COLO668 (cell line): Measurements from ENCODE around the gene ST3GAL2.
"Not testable (repeated sequence)": the region's sequence is repeated elsewhere in the genome, so short reads cannot be mapped to it uniquely, and the experiment has no call there.

Source experiments
- DNase-seq: peaks from one replicate; lab custom pipeline; 2025; ENCODE audit not compliant: unreplicated experiment; lab: John Stamatoyannopoulos, UW

ST3GAL2 gene

GRCh38 chr16:70468776-70469525 is 30.1 kb upstream of the ST3GAL2 start:
- DNase-seq: no peak

- DNase-seq: no peak
Observed at GRCh38 chr16:70467608-70468007, 28.7 kb upstream of the ST3GAL2 start.

- no peak for DNase-seq
Observed at GRCh38 chr16:70467113-70467512, 28.2 kb upstream of the ST3GAL2 start.

GRCh38 chr16:70466805-70467076 is 27.8 kb upstream of the ST3GAL2 start:
- DNase-seq: no peak

GRCh38 chr16:70465999-70466804 is 27.3 kb upstream of the ST3GAL2 start:
- no peak for DNase-seq

GRCh38 chr16:70463235-70463634 is 24.3 kb upstream of the ST3GAL2 start:
- DNase-seq: no peak

- DNase-seq: no peak
Observed at GRCh38 chr16:70460737-70461261, 21.9 kb upstream of the ST3GAL2 start.

DNA sequence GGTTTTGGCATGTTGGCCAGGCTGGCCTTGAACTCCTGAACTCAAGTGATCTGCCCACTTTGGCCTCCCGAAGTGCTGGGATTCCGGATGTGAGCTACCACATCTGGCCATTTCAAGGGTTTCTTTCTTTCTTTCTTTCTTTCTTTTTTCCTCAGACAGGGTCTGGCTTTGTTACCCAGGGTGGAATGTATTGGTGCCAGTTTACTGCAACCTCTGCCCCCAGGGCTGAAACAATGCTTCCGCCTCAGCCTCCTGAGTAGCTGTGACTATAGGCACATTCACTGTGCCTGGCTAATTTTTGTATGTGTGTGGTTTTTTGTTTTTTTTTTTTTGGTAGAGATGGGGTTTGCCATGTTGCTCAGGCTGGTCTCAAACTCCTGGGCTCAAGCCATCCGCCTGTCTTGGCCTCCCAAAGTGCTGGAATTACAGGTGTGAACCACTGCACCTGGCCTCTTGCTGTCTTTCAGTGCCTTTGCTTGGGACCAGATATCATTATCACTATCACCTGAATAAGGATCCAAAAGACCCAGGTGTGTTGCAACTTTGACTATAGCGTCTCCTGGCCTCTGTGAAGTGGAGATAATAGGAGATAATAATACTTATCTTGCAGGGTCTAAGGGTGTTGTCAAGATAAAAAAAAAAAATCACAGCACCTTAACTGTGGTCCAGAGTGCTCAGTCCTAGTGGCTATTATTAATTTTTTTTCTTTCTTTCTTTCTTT is 18.7 kb upstream of the ST3GAL2 start:
- no peak for DNase-seq

DNA sequence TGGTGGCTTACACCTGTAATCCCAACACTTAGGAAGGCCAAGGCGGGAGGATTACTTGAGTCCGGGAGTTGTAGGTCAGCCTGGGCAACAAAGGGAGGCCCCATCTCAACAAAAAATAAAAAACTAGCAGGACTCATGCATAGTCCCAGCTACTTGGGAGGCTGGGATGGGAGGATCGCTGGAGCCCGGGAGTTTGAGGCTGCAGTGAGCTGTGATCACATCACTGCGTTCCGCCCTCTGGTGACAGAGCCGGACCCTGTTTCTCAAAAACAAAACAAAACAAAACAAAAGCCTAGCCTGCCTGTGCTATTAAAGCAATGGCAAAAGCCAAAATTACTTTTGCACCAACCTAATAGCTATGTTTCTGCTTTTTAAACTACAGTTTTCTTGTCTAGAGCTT is 17.0 kb upstream of the ST3GAL2 start:
- no peak for DNase-seq

- peak; percentile 76 for DNase-seq
Observed at GRCh38 chr16:70454222-70455034, 15.5 kb upstream of the ST3GAL2 start, which contains the start of gene FCSK. TSS of gene FCSK (plus strand) at chr16:70454595. CDS start at chr16:70463191, 8,596 bp downstream.

DNA sequence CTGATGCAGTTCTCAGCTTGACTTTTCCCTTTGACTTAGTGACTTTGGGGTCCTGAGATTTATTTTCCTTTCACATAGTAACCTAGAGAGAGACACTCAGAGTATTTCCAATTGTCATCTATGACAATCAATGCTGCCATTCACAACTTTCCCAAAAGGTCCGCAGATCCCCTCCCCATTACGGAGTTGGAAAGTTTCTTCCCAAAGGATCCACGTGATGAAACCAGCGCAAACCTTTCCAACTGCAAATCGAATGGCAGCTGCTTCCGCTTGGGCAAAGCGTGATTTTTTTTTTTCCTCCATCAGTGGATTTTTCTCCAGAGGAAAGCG is 15.0 kb upstream of the ST3GAL2 start:
- DNase-seq: peak; percentile 41

DNA sequence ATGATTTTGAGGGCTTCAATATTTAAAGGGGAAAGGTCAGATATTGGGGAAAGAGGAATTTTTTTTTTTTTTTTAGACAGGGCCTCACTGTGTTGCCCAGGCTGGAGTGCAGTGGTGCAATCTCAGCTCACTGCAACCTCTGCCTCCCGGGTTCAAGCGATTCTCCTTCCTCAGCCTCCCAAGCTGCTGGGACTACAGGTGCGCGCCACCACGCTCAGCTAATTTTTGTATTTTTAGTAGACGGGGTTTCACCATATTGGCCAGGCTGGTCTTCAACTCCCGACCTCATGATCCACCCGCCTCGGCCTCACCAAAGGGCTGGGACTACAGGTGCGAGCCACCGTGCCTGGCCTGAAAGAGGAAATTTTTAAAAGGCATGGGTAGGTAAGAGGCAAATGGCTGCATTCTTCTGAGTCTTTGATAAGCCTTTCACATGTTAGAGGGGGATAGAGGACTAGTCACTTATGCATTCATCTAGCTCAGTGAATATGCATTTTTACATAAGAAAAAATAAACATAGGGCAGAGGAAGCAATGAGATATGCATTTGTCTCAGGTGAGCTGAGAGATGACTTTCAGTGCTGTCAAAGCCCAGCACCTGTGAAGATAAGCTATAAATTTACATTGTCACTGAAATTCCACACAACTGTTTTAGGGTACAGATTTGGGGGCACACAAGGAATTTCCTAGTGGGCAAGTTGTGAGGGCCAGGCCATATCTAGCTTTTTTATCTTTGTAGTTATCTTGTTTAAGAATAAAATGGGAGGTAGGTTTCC is 14.4 kb upstream of the ST3GAL2 start:
- DNase-seq: no peak

GRCh38 chr16:70451004-70451340 is 12.1 kb upstream of the ST3GAL2 start:
- not testable (repeated sequence) for DNase-seq

- DNase-seq: not testable (repeated sequence)
Observed at GRCh38 chr16:70450142-70451003, 11.5 kb upstream of the ST3GAL2 start.

GRCh38 chr16:70448075-70448474 is 9.2 kb upstream of the ST3GAL2 start:
- no peak for DNase-seq

- DNase-seq: no peak
Observed at GRCh38 chr16:70444249-70445063, 5.6 kb upstream of the ST3GAL2 start.

DNA sequence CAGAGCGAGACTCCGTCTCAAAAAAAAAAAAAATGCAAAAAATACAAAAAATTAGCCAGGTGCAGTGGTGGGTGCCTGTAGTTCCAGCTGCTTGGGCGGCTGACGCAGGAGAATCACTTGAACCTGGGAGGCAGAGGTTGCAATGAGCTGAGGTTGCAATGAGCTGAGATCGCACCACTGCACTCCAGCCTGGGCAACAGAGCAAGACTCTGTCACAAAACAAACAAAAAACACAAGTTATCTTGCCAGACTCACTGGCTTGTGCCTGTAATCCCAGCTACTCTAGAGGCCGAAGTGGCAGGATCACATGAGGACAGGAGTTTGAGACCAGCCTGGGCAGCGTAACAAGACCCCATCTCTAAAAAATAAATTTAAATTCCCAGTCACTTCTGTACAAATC is 3.4 kb upstream of the ST3GAL2 start:
- DNase-seq: no peak

DNA sequence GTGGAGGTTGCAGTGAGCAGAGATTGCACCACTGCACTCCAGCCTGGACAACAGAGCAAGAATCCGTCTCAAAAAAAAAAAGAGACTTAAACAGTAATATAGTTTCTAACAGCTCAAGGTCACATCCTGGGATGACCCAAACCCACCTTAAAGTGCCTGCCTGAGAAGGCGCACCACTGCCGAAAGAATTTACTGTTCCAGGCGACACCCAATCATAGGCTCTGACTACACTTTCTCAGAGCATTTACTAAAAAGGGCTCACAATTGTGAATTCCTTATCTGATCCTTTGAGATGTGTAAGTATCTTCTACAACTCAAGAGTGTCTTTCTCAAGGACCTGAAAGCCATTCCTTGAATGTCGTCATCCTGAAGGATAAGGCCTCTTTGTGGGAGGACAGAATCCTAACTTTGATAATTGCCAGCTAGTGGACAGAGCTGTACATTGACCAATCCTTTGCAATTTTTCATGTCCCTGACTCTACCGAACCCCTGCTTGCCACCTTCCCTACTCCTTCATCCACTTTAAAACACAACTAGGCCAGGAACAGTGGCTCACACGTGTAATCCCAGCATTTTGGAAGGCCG is 2.6 kb upstream of the ST3GAL2 start:
- DNase-seq: no peak
